Ecto neural progenitor cell (in vitro differentiated cells): ENCODE data around the gene APPBP2.
"Not testable (repeated sequence)": the region's sequence is repeated elsewhere in the genome, so short reads cannot be mapped to it uniquely, and the experiment has no call there.

Experiments used
- DNase-seq: peaks from one replicate; pipeline ENCODE4 v3.0.0-alpha.2; 2018; ENCODE audit warnings: low spot score

APPBP2 gene

GRCh38 chr17:60534613-60535157 is 8.6 kb upstream of the APPBP2 start:
- no peak for DNase-seq

- DNase-seq = no peak
Measured at GRCh38 chr17:60534010-60534555, 8.0 kb upstream of the APPBP2 start.

GRCh38 chr17:60529806-60530205 is 3.8 kb upstream of the APPBP2 start:
- DNase-seq = no peak

GRCh38 chr17:60528828-60529227 is 2.8 kb upstream of the APPBP2 start:
- DNase-seq = no peak

- no peak for DNase-seq
Measured at GRCh38 chr17:60527701-60528100, 1.7 kb upstream of the APPBP2 start.

- DNase-seq = no peak
Measured at GRCh38 chr17:60526726-60527125, 684 bp upstream of the APPBP2 start.

GRCh38 chr17:60525328-60525684 is 736 bp downstream of the APPBP2 start:
- no peak for DNase-seq

GRCh38 chr17:60524463-60525327 is 1.3 kb downstream of the APPBP2 start:
- no peak for DNase-seq

- no peak for DNase-seq
Measured at GRCh38 chr17:60523822-60524221, 2.2 kb downstream of the APPBP2 start.

GRCh38 chr17:60522889-60523626 is 3.0 kb downstream of the APPBP2 start:
- no peak for DNase-seq

- DNase-seq = no peak
Measured at GRCh38 chr17:60519795-60520194, 6.2 kb downstream of the APPBP2 start.

- not testable (repeated sequence) for DNase-seq
Measured at GRCh38 chr17:60515683-60516082, 10.4 kb downstream of the APPBP2 start.

GRCh38 chr17:60515199-60515598 is 10.8 kb downstream of the APPBP2 start:
- DNase-seq = not testable (repeated sequence)

- DNase-seq = no peak
Measured at GRCh38 chr17:60514500-60514899, 11.5 kb downstream of the APPBP2 start.

GRCh38 chr17:60514053-60514452 is 12.0 kb downstream of the APPBP2 start:
- DNase-seq = no peak

GRCh38 chr17:60513014-60513413 is 13.0 kb downstream of the APPBP2 start:
- DNase-seq = no peak

- no peak for DNase-seq
Measured at GRCh38 chr17:60510723-60511122, 15.3 kb downstream of the APPBP2 start.

GRCh38 chr17:60510031-60510430 is 16.0 kb downstream of the APPBP2 start:
- DNase-seq = no peak

- no peak for DNase-seq
Measured at GRCh38 chr17:60508384-60508980, 17.6 kb downstream of the APPBP2 start.

- no peak for DNase-seq
Measured at GRCh38 chr17:60506312-60506711, 19.7 kb downstream of the APPBP2 start.

- no peak for DNase-seq
Measured at GRCh38 chr17:60502145-60502544, 23.9 kb downstream of the APPBP2 start.

- DNase-seq = no peak
Measured at GRCh38 chr17:60501589-60501988, 24.5 kb downstream of the APPBP2 start.
